MCF 10A (cell line): Measurements from ENCODE around the gene ARRDC1. TPM values are rescaled to one million over a fixed set of nuclear protein-coding genes. Genes with fewer than 3 reads are reported as not detected.
A peak's percentile ranks its signal among the peaks of the same experiment; 100 is the strongest.

Experiments
- BruUV-seq: library from RNA; stranded (reverse); fragments of 400-500 nt; replicated peaks from 2 replicates; lab custom pipeline; 2021; lab: Mats Ljungman, UMichigan
- CTCF ChIA-PET: fragments of 300-600 bp; sonication (Branson Sonifier 250); formaldehyde crosslinking; extraction: SDS; loops from one replicate; lab custom pipeline; 2021; ENCODE audit warnings: antibody characterized with exemption, inconsistent platforms; lab: Yijun Ruan, JAX
- POLR2A ChIA-PET: fragments of 300-600, 350-650 bp; sonication (Branson Sonifier 250); formaldehyde crosslinking; extraction: SDS; loops from one replicate; lab custom pipeline; 2020; ENCODE audit warnings: antibody characterized with exemption, inconsistent platforms; lab: Yijun Ruan, JAX
- DNase-seq: peaks from one replicate; pipeline ENCODE4 v3.0.0-alpha.2; 2018; ENCODE audit not compliant: unreplicated experiment
- H3K27ac Mint-ChIP-seq: one replicate; pipeline ENCODE4 v1.8.0; 2022; ENCODE audit warnings: mild to moderate bottlenecking, low read depth, mixed read lengths; ENCODE audit not compliant: unreplicated experiment
- H3K27me3 Mint-ChIP-seq: one replicate; pipeline ENCODE4 v1.8.0; 2022; ENCODE audit warnings: mixed read lengths; ENCODE audit not compliant: insufficient read depth, unreplicated experiment
- H3K36me3 Mint-ChIP-seq: one replicate; pipeline ENCODE4 v1.8.0; 2022; ENCODE audit warnings: mild to moderate bottlenecking, moderate library complexity, mixed read lengths; ENCODE audit not compliant: insufficient read depth, unreplicated experiment
- H3K4me1 Mint-ChIP-seq: one replicate; pipeline ENCODE4 v1.8.0; 2022; ENCODE audit warnings: mixed read lengths; ENCODE audit not compliant: insufficient read depth, unreplicated experiment
- H3K4me3 Mint-ChIP-seq: one replicate; pipeline ENCODE4 v1.8.0; 2022; ENCODE audit warnings: mild to moderate bottlenecking, moderate library complexity, mixed read lengths; ENCODE audit not compliant: unreplicated experiment
- H3K9me3 Mint-ChIP-seq: one replicate; pipeline ENCODE4 v1.8.0; 2022; ENCODE audit warnings: mixed read lengths; ENCODE audit not compliant: unreplicated experiment
- intact Hi-C: fragments of 100-400 bp; cut with micrococcal nuclease; formaldehyde crosslinking; loops from 2 replicates; pipeline ENCODE4 v1.14.1; 2022
- total RNA-seq: library from RNA; stranded (reverse); gene quantifications from 2 replicates; pipeline ENCODE4 v1.2.3, GENCODE V29; 2022
- TF ChIP-seq, protein P1 (sequence below): fragments of 200-600 bp; IDR thresholded peaks from one replicate; pipeline ENCODE4 v1.8.0; 2022; ENCODE audit warnings: antibody characterized with exemption, mild to moderate bottlenecking; ENCODE audit not compliant: unreplicated experiment

ARRDC1 gene
- total RNA-seq, 1 experiment from 2014 or later = 125 TPM

DNA sequence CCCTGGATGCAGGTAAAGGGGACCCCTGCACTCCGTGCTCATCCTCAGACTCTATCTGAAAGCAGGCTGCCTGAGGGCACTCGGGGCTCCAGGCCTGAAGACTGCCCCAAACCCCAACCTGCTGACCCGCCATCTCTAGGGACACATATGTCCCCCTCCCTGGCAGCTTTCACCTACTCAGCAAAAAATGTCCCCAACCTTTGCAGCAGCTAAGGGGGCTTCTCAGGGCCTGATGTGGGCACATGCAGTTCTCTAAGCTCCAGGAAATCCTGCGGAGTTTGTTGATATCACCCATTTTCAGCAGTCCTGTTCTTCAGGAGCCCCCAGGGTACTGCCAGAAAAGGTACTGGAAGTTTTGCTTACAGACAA, 24.5 kb upstream of the ARRDC1 start:
- no TSS peak for BruUV-seq
- ChIA-PET POLR2A (interaction anchor here (1.7 to 5.5 kb wide), 3 partner anchors 8 to 38 kb away, joined by 10 to 64 read pairs (median 13); partner anchors contain the start of genes EHMT1, MRPL41 and ZMYND19), CTCF (interaction anchor here (0.6 to 4.1 kb wide), 4 partner anchors 7 to 458 kb away, joined by 3 to 34 read pairs (median 4); partner anchors contain the start of gene MRPL41)
- Mint-ChIP-seq H3K4me1 (no peaks in the 10 kb centered on the region), H3K27me3 (no peaks in the 10 kb centered on the region), H3K4me3 (no peak overlapping the region), H3K27ac (no peak overlapping the region), H3K9me3 (no peaks in the 10 kb centered on the region), H3K36me3 (peaks cover 30% of the 10 kb centered on the region)
- DNase-seq = no peak
- TF ChIP-seq, protein P1, sequence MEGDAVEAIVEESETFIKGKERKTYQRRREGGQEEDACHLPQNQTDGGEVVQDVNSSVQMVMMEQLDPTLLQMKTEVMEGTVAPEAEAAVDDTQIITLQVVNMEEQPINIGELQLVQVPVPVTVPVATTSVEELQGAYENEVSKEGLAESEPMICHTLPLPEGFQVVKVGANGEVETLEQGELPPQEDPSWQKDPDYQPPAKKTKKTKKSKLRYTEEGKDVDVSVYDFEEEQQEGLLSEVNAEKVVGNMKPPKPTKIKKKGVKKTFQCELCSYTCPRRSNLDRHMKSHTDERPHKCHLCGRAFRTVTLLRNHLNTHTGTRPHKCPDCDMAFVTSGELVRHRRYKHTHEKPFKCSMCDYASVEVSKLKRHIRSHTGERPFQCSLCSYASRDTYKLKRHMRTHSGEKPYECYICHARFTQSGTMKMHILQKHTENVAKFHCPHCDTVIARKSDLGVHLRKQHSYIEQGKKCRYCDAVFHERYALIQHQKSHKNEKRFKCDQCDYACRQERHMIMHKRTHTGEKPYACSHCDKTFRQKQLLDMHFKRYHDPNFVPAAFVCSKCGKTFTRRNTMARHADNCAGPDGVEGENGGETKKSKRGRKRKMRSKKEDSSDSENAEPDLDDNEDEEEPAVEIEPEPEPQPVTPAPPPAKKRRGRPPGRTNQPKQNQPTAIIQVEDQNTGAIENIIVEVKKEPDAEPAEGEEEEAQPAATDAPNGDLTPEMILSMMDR = no peak
- intact Hi-C loops = no loop called here

DNA sequence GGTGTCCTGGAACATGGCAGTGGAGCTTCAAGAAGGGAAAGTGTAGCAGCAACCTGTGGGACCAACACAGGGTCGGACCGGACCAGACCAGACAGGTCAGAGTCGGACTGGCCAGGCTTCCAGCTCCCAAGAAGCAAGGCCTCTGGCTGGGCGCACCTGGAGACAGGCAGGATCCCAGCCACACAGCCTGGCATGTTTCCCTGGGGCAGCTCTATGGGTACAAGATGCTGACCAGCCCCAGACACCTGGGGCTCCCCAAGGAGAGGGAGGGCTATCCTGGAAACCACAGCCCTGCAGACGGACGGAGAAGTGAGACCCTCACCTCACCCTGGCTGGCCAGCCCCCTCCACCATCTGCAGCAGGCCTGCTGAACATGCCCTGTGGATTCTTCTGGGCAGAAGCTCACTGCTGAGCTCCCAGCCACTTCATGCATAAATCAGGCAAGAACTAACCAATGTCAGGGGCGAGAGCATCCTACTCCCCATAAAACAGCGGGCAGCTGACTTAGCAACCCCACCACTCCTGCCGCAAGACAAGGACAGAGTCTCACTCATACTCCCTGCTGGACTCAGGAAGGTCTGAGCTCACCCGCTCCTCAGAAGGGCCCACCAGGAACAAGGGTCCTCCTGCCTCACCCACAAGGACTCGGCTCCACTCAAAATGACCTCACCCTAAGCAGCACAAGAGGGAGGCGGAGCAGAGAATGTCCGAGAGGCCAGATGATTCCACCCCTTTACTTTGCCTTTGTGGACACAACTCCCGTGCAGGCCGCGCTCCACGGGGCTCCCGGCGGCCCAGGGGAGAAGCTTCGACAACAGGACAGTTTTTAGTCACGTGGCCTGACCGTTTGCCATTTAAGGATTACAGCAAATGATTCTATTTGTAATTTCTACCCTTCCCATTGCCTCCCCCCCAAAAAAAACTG, 23.9 kb upstream of the ARRDC1 start:
- TF ChIP-seq, protein P1 = no peak
- no TSS peak for BruUV-seq
- no peak overlapping the region for H3K4me3 Mint-ChIP-seq
- ChIA-PET POLR2A (interaction anchor here (0.9 to 5.5 kb wide), 4 partner anchors 8 to 159 kb away, joined by 3 to 64 read pairs (median 12); partner anchors contain the start of genes EHMT1, MRPL41 and ZMYND19), CTCF (interaction anchor here (0.6 to 4.1 kb wide), 5 partner anchors 6 to 459 kb away, joined by 3 to 34 read pairs (median 3); partner anchors contain the start of gene MRPL41)
- H3K4me1 Mint-ChIP-seq = no peaks in the 10 kb centered on the region
- H3K27me3 Mint-ChIP-seq = no peaks in the 10 kb centered on the region
- no peaks in the 10 kb centered on the region for H3K9me3 Mint-ChIP-seq
- intact Hi-C loops = no loop called here
- H3K36me3 Mint-ChIP-seq = peaks cover 28% of the 10 kb centered on the region
- no peak for DNase-seq
- H3K27ac Mint-ChIP-seq = no peak overlapping the region

DNA sequence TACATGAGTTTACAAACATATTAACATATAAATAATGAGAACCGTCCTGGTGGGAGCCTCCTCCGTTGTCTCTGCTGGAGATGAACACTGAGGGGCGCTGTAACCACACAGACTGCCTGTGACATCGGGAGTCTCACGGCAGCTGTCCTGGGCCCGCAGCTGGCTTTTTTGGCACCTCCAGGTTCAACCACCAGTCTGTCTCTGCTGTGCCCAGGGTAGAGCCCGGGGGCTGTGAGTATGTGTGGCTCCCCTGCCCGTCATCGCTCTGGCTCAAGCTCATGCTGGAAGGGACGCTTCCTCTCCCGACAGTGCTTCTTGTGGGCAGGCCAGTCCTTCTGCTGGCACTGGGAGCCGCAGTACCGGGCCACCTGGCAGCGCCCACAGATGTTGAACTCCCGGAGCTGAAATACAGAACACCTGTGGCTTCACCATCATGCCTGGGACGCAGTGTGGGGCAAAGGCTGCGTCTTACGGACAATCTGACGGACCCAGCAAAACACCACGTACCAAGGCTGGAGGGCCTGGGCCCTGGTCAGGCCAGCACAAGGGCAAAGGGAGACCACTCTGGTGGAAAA, 23.1 kb upstream of the ARRDC1 start:
- H3K27me3 Mint-ChIP-seq = no peaks in the 10 kb centered on the region
- H3K36me3 Mint-ChIP-seq = peaks cover 29% of the 10 kb centered on the region
- H3K4me1 Mint-ChIP-seq = no peaks in the 10 kb centered on the region
- intact Hi-C loops = no loop called here
- no peak overlapping the region for H3K4me3 Mint-ChIP-seq
- DNase-seq = no peak
- TF ChIP-seq, protein P1 = peak; percentile 21
- no peaks in the 10 kb centered on the region for H3K9me3 Mint-ChIP-seq
- no peak overlapping the region for H3K27ac Mint-ChIP-seq
- POLR2A ChIA-PET = interaction anchor here (1.7 to 2.7 kb wide), 2 partner anchors 30 to 37 kb away, joined by 10 to 13 read pairs; partner anchors contain the start of genes EHMT1 and MRPL41
- BruUV-seq = TSS peak; percentile 13
- CTCF ChIA-PET = interaction anchor here (0.6 kb wide), 1 partner anchor 10 kb away, joined by 3 read pairs; no protein-coding TSS in a partner anchor

- TF ChIP-seq, protein P1 = no peak
- intact Hi-C loops = no loop called here
- H3K36me3 Mint-ChIP-seq = peaks cover 36% of the 10 kb centered on the region
- CTCF ChIA-PET = no interaction called here
- DNase-seq = no peak
- POLR2A ChIA-PET = no interaction called here
- no peaks in the 10 kb centered on the region for H3K27me3 Mint-ChIP-seq
- no peak overlapping the region for H3K4me3 Mint-ChIP-seq
- H3K4me1 Mint-ChIP-seq = no peaks in the 10 kb centered on the region
- no peak overlapping the region for H3K27ac Mint-ChIP-seq
- H3K9me3 Mint-ChIP-seq = no peaks in the 10 kb centered on the region
- no TSS peak for BruUV-seq
Measured at GRCh38 chr9:137583347-137583746, 22.1 kb upstream of the ARRDC1 start.
